ENCODE measurements around the gene SNX11.

Gene SNX11

GRCh38 chr17:48132385-48132784 is 24.8 kb downstream of the SNX11 start:
- no peak for DNase-seq (ENCODE audit: low spot score)

- DNase-seq (ENCODE audit: low spot score): no peak
Observed at GRCh38 chr17:48134912-48135480, 27.4 kb downstream of the SNX11 start.

DNA sequence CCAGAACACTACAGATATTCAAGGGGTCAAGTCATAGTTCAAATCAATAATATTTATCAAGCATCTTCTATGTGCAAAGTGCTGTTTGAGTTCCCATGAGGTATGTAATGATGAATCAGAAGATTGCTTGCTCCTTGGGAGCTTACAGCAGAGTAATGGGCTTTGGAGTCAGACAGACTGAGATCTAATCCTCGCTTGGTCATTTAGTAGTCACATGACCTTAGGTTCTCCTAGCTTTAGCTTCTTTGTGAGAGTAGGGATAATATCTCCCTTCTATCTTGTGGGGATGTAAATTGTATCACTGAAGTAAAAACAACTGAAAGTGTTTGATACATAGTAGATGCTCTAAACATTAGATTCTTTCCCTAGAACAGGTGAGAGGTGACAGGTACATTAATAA is 30.1 kb downstream of the SNX11 start:
- DNase-seq (ENCODE audit: low spot score): no peak

DNA sequence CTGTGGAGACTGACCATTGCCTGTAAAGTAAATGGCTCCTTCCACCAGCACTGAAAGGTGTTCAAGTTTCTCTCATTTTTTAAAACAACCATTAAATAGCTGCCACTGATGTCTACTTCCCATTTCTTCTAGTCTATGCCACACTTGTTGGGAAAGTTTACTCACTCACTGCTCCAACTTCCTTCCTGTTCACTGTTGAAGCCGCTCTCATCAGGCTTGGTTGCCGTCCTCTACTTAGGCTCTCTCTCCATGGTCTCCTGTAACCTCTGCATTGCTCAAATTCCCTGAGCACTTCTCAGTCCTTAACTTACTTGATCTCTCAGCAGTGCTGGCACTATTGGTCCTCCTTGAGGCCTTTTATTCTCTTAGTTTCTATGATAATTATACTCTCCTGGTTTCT is 32.4 kb downstream of the SNX11 start:
- DNase-seq (ENCODE audit: low spot score): no peak

GRCh38 chr17:48143629-48144028 is 36.1 kb downstream of the SNX11 start:
- no peak for DNase-seq (ENCODE audit: low spot score)

DNA sequence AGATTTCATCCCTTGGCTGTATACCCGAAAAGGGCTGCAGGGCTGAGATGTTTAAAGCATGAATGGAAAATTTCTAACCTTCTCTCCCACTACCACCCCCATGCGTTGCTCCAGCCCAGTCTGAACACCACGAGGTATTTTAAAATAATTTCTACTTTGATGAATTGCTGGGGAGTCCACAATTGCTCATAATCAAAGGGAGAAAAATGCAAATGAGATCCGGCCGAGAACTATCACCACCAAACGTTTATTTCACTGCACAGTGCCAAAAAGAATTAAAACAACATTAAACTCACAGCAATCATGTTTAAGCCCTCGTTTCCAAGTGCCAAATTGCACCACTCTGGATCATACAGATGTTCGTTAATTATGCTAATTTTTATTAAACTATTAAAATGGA is 36.7 kb downstream of the SNX11 start:
- DNase-seq (ENCODE audit: low spot score): no peak

- DNase-seq (ENCODE audit: low spot score): no peak
Observed at GRCh38 chr17:48144976-48145798, 37.6 kb downstream of the SNX11 start.

DNA sequence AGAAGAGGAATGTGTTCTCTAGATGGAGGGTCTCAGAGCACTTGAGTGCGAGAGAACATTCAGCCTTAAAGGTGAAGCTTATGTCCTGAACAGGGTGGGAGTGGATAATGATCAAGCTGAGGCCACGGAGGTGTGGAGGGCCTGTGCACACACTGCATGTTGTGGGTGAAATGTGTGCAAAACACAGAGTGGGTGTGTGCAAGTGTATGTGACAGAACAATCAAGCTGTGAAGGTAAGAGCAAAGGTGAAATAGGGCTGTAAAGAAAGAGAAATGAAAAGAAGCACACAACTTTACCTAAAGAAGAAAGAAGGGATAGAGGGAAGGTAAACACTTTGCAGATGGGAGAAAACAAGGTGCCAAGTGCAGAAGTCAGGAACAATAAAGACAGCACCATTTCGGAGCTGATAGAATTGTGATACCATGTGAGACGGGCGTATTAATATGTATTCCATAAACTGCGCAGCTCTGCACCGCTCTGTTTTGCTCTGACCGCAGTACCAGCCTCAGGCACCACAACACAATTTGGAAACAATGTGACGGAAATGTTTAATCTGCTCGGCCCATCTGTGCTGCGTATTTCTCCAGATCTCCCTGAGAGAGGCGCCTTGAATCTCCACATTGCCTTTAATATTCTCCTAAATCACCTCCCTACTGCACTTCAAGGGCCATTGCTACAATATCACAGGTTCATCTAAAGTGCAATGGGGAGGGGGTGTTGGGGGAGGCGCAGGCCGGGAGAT is 40.6 kb downstream of the SNX11 start:
- no peak for DNase-seq (ENCODE audit: low spot score)

- peak; percentile 49 for DNase-seq (ENCODE audit: low spot score)
Observed at GRCh38 chr17:48148854-48149786, 41.6 kb downstream of the SNX11 start.

DNA sequence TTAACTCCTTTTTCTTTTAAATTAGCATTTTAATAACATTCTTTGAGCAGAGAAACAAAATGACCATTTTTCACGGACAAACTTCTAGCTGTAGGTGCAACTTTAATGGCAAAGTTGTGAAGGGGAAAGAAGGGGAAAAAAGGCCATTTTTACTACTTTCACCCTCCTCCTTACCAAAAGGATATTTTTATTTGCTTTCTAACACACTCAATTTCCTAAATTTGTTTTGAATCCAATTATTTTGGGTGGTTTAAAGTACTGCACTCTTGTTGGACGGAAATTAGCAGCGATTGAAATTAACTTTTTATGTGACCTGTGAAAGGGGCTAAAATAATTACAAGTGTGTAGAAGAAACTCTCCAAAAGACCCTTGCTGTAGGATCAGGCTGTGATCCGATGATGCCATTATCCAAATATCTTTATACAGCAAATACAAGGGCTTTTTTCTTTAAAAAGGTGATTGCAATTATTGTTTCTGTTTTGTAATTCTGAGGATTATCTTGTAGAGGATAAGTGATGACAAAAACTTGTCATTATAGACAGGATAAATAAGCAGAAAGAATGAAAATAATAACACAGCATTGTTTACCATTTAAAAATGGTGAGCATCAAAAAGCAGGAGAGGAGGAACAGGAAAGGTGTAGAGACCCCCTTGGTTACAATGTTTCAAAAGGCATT is 42.4 kb downstream of the SNX11 start:
- DNase-seq (ENCODE audit: low spot score): no peak

DNA sequence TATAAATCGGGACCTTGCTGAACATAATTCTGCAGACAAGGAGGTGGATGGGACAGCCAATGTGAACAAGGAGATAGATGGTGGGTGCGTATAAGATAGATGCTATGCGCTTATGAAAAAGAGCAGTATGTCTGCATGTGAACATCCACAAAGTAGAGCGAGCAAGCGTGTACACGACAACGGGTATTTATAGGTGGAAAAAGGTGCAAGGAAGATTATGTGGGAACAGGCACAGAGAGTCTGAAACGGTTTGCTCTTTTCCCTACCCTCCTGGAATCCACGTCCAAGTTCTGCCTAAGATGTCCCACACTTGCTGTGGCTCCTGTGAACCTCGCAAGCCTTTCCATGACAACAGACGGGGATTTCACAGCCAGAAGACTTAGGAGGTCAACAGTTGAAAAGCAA is 43.0 kb downstream of the SNX11 start:
- DNase-seq (ENCODE audit: low spot score): no peak

DNA sequence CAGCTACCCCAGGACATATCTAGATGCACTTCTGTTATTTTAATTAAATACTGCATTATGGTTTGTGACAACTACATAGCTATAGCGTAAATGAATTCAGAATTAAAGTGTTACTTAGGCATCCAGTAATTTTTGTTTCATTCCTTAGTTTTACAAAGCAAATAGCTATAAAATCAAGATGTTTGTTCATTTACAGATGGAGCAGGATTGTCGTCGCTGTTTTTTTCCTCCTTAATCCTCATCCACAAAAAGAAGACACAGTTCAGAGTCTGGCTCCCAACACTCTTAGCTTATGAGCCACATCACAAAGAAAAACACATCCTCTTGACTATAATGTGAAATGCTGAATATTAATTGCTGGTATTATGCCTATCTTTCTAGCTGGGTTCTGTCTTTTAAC is 43.7 kb downstream of the SNX11 start:
- no peak for DNase-seq (ENCODE audit: low spot score)

DNA sequence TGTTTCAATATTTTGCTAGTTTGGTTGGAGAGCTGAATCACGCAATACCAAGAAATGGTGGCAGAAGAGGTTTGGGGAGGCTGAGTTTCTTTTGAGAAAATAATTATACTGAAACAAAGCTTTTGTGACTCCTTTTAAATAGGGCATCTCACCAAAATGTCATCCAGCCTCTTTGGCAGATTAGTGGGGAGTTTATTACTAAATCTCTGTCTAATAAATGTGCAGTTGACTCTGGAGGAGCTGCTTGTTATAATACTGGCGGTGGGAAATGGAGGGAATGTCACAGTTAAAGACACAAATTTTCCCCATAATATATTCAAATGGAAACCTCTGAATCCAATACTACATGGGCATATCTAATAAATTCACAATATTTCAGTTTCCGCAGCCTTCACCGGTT is 44.7 kb downstream of the SNX11 start:
- no peak for DNase-seq (ENCODE audit: low spot score)

GRCh38 chr17:48153691-48154358 is 46.3 kb downstream of the SNX11 start:
- no peak for DNase-seq (ENCODE audit: low spot score)

DNA sequence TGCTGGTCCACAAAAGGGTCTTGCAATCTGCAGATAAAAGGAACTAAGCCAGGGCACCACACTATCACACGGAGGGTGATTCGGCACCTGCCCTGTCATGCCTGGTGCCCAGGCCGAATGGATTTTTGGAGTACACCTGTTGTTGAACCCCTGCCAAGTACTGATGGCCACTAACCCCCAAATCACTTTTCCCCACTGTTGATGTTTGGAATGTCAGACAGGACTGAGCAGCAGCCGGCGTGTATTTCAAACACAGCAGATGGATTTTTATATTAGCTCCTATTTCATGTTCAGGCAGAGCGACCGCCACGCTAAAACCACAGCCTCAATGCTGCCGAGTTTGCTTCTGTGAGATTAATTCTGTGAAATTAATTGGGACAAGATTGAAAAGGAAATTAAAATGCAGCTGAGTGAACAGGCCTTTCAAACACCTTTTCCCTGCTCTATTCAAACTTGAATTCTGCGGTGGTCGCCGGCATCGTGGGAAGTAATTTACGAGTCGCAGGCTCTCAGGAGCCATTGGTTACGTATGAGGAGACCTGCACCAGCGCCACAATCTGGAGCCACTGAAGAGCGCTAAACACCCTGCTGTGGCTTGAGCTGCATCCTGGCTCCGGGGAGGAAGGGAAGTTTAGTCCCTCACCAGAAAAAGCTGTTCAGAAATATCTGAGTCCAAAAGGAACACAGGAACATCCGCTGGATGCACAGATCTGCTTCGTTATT is 48.5 kb downstream of the SNX11 start:
- DNase-seq (ENCODE audit: low spot score): no peak

DNA sequence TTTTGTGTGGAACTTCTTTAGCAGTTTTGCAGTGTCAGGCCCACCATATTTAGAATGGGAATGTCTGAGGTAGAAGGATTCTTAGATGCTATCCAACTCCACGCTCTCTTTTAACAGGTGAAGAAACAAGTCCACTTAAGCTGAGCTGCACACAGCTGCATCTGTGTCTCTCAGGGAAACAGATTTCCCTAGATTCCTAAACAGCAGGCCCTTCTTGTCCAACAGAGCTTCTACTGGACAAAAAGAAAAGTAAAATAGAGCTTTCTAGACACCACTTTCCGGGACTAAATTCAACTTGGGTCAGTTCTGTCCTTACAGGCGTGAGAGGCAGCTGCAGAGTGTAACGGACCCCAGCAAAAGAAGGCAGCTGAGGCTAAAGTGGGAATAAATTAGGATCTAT is 51.7 kb downstream of the SNX11 start:
- no peak for DNase-seq (ENCODE audit: low spot score)

GRCh38 chr17:48160177-48161081 is 52.9 kb downstream of the SNX11 start:
- no peak for DNase-seq (ENCODE audit: low spot score)

- DNase-seq (ENCODE audit: low spot score): no peak
Observed at GRCh38 chr17:48161127-48161905, 53.8 kb downstream of the SNX11 start.

Measured in putamen (tissue), 1 donor.